NT2/D1 (cell line): ENCODE results near the gene WT1.

ENCODE experiments used
- YY1 ChIP-seq: IDR thresholded peaks from 2 replicates; pipeline ENCODE4 v1.6.1; 2011; ENCODE audit not compliant: insufficient read length, insufficient read depth
- ZNF274 ChIP-seq: IDR thresholded peaks from 2 replicates; pipeline ENCODE4 v1.6.1; 2011; ENCODE audit warnings: mild to moderate bottlenecking, low read depth, low read length

DNA sequence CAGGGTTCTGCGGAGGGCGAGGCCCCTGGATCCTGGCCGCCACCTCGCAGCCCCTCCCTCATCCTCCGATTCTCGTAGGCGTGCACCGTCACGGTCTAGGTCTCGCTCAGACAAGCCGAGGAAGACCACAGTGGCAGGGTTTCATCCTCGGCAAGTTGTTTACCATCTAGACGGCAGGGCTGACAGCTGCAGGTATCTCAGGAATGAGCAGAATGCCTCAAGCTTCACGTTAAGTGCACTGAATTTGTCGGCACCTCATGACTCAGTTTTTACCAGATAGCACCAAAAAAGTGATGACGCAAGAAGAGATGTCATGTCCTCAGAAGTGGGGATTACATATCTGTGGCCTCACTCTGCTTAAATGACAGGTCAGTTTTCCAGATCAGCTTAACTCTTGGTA is 35.1 kb downstream of the WT1 start:
- TF ChIP-seq ZNF274, result no peak
- no peak for TF ChIP-seq YY1
